Tibial nerve (tissue), 4 donors: ENCODE data around the gene TBL3. TPM values are rescaled to one million over a fixed set of nuclear protein-coding genes. Genes with fewer than 3 reads are reported as not detected.
A peak's percentile ranks its signal among the peaks of the same experiment; 100 is the strongest.
"Not testable (repeated sequence)": the region's sequence is repeated elsewhere in the genome, so short reads cannot be mapped to it uniquely, and the experiment has no call there.

Experiments
- DNase-seq, 2 donors: peaks; one replicate each; pipeline ENCODE4 v3.0.0-alpha.2; 2019; ENCODE audit warnings: low spot score in 2 of 2
- H3K27ac ChIP-seq, 4 donors: fragments of 200-600 bp; sonication (generic) in 3 of 4; one replicate each; pipeline ENCODE4 v1.5.1; 2017 to 2019; ENCODE audit warnings: mild to moderate bottlenecking in 1 of 4
- H3K27me3 ChIP-seq, 2 donors: fragments of 200-600 bp; sonication (generic) in 1 of 2; one replicate each; pipeline versions ENCODE4 v1.5.1 to v1.6.0; 2017 to 2019
- H3K36me3 ChIP-seq, 3 donors: fragments of 200-600 bp; sonication (generic); one replicate each; pipeline ENCODE4 v1.5.1; 2018 to 2019
- H3K4me1 ChIP-seq, 4 donors: fragments of 200-600 bp; sonication (generic) in 3 of 4; one replicate each; pipeline ENCODE4 v1.5.1; 2017 to 2019
- H3K4me3 ChIP-seq, 4 donors: fragments of 200-600 bp; sonication (generic) in 3 of 4; one replicate each; pipeline ENCODE4 v1.5.1; 2017 to 2019; ENCODE audit warnings: mild to moderate bottlenecking in 1 of 4, moderate library complexity in 1 of 4
- H3K9me3 ChIP-seq, 4 donors: fragments of 200-600 bp; sonication (generic) in 3 of 4; one replicate each; pipeline ENCODE4 v1.5.1; 2017 to 2019
- EP300 ChIP-seq, 2 donors: sonication (generic); formaldehyde crosslinking; IDR thresholded peaks; one replicate each; pipeline ENCODE4 v1.6.1; 2017; ENCODE audit warnings: antibody characterized with exemption in 2 of 2, mild to moderate bottlenecking in 1 of 2
- POLR2A ChIP-seq, 2 donors: fragments of 450-650 bp; IDR thresholded peaks; one replicate each; pipeline ENCODE4 v1.6.1; 2017; ENCODE audit warnings: antibody characterized with exemption in 2 of 2, mild to moderate bottlenecking in 2 of 2, moderate library complexity in 2 of 2
- WGBS, 2 donors: methylation state at CpG; one replicate each; pipeline ENCODE4 v1.1.5; 2018; 5-methylcytosine and 5-hydroxymethylcytosine counted together
- total RNA-seq, 4 donors: library from RNA; depleted of rRNA; stranded (reverse); fragments of >200 nt; gene quantifications; one replicate each; pipeline ENCODE4 v1.1.0, GENCODE V29; 2016
- TF ChIP-seq, protein P1 (sequence below), 5 experiments: fragments of 200-600 bp in 3 of 5; fragments of 450-650 bp in 2 of 5; sonication (generic) in 3 of 5; IDR thresholded peaks; one replicate each; pipeline ENCODE4 v1.5.1; 2016 to 2019; ENCODE audit warnings: antibody characterized with exemption in 5 of 5, mild to moderate bottlenecking in 3 of 5, moderate library complexity in 2 of 5

TBL3 gene
- total RNA-seq, 4 donors from 2014 or later, result 37.6 to 70.8 (median 46.2) TPM

DNA sequence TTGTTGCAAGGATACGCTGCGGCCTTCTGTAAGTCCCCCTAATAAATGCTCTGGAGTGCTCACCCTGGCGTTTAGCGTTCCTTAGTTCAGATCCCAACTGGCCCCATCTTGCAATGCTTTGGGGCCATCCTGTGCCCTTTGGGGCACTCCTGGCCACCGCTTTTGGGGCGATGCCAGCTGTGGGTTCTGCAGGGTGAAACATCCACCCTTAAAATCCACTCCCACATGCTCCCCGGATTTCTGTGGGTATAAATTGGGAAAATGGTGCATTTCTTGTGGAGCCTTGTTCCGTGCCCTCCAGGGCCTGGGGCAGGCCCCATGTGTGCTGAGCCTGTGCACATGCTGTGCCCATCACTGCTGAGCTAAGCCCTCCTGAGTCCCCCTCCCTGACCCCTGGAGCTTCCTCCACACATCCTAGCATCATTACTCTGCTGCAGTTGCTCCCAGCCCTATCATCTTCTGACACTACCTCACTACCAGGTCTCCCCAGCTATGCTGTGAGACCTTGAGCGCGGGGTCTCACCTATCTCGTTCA, 34.8 kb upstream of the TBL3 start:
- peaks cover 0 to 47% (median 9%) of the 10 kb centered on the region in 3 donors for H3K36me3 ChIP-seq
- WGBS, 2 donors, result 94 to 96% methylated on average over 11 of the region's 11 CpGs
- no peak for DNase-seq
- no peak overlapping the region for H3K27ac ChIP-seq
- no peak overlapping the region for H3K4me3 ChIP-seq
- TF ChIP-seq, protein P1, sequence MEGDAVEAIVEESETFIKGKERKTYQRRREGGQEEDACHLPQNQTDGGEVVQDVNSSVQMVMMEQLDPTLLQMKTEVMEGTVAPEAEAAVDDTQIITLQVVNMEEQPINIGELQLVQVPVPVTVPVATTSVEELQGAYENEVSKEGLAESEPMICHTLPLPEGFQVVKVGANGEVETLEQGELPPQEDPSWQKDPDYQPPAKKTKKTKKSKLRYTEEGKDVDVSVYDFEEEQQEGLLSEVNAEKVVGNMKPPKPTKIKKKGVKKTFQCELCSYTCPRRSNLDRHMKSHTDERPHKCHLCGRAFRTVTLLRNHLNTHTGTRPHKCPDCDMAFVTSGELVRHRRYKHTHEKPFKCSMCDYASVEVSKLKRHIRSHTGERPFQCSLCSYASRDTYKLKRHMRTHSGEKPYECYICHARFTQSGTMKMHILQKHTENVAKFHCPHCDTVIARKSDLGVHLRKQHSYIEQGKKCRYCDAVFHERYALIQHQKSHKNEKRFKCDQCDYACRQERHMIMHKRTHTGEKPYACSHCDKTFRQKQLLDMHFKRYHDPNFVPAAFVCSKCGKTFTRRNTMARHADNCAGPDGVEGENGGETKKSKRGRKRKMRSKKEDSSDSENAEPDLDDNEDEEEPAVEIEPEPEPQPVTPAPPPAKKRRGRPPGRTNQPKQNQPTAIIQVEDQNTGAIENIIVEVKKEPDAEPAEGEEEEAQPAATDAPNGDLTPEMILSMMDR (IDR thresholded peaks at IDR 0.05), result no peak
- no peak for TF ChIP-seq POLR2A (IDR thresholded peaks at IDR 0.05)
- TF ChIP-seq EP300 (IDR thresholded peaks at IDR 0.05), result no peak
- peaks cover 0 to 6% (median 5%) of the 10 kb centered on the region in 4 donors for H3K4me1 ChIP-seq
- H3K27me3 ChIP-seq, result peaks cover 0 to 8% of the 10 kb centered on the region in 2 donors
- H3K9me3 ChIP-seq, result no peaks in the 10 kb centered on the region

DNA sequence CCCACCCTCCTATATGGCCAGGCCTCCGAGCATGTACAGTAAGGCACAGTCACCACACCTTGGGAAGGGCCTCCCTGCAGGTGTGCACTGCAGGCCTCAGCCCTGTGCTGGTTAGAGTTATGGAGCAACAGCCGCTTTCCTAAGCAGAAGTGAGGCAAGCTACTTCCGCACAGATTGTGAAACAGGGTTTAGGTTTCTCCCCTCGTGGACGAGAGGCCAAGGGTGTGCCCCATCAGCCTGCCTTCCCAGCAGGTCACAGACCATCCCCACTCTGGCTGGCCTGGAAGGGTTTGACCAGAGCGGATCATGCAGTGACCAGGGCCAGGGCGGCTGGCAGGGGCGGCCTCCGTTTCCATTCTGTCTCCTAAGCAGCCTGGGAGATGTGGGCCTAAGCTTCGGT, 33.5 kb upstream of the TBL3 start:
- no peaks in the 10 kb centered on the region for H3K9me3 ChIP-seq
- peaks cover 0 to 12% (median 10%) of the 10 kb centered on the region in 4 donors for H3K4me1 ChIP-seq
- TF ChIP-seq EP300 (IDR thresholded peaks at IDR 0.05), result peak in 1 of 2 donors; percentile 39
- TF ChIP-seq, protein P1 (IDR thresholded peaks at IDR 0.05), result no peak
- no peak overlapping the region for H3K4me3 ChIP-seq
- H3K36me3 ChIP-seq, result peaks cover 0 to 47% (median 9%) of the 10 kb centered on the region in 3 donors
- no peaks in the 10 kb centered on the region for H3K27me3 ChIP-seq
- no peak for DNase-seq
- H3K27ac ChIP-seq, result no peak overlapping the region
- 84 to 88% methylated on average over 10 of the region's 10 CpGs for WGBS, 2 donors

DNA sequence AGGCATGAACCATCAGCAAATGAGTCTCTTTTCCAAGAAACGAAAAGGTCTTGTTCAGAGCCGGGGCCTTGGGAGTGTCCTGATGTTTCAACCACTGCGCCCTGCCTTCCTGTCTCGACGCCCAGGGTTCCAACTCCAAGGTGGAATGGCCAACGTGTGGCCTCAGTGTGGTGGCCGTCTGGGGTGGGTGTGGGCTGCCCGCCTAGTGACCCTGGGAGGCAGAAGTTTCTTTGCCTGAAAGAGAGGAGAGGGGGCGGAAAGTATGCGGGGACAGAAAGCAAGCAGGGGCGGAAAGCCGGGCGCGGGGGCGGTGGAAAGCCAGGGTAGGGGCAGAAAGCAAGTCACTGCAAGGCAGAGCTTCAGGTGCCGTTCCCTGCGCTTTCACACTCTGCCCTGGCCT, 32.9 kb upstream of the TBL3 start:
- DNase-seq, result no peak
- Histone ChIP-seq H3K9me3 (no peaks in the 10 kb centered on the region), H3K36me3 (peaks cover 0 to 47% (median 9%) of the 10 kb centered on the region in 3 donors), H3K27me3 (no peaks in the 10 kb centered on the region), H3K27ac (no peak overlapping the region), H3K4me3 (no peak overlapping the region), H3K4me1 (peaks cover 0 to 17% (median 10%) of the 10 kb centered on the region in 4 donors)
- 87 to 90% methylated on average over 16 to 17 of the region's 17 CpGs for WGBS, 2 donors
- no peak for TF ChIP-seq POLR2A (IDR thresholded peaks at IDR 0.05)
- TF ChIP-seq, protein P1 (IDR thresholded peaks at IDR 0.05), result no peak
- TF ChIP-seq EP300 (IDR thresholded peaks at IDR 0.05), result no peak

DNA sequence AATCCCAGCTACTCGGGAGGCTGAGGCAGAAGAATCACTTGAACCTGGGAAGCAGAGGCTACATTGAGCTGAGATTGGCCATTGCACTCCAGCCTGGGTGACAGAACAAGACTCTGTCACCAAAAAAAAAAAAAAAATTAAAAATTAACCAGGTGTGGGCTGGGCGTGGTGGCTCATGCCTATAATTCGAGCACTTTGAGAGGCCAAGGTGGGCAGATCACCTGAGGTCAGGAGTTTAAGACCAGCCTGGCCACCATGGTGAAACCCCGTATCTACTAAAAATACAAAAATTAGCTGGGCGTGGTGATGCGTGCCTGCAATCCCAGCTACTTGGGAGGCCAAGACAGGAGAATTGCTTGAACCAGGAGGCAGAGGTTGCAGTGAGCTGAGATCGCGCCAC, 32.0 kb upstream of the TBL3 start:
- 96 to 98% methylated on average over 8 of the region's 8 CpGs for WGBS, 2 donors
- not testable (repeated sequence) for H3K27me3 ChIP-seq, H3K9me3 ChIP-seq, H3K27ac ChIP-seq, H3K4me3 ChIP-seq, DNase-seq
- H3K4me1 ChIP-seq, result peaks cover 0 to 20% (median 10%) of the 10 kb centered on the region in 4 donors
- peaks cover 0 to 47% (median 9%) of the 10 kb centered on the region in 3 donors for H3K36me3 ChIP-seq

- no peak for TF ChIP-seq EP300 (IDR thresholded peaks at IDR 0.05)
- TF ChIP-seq, protein P1 (IDR thresholded peaks at IDR 0.05), result no peak
- no peak for TF ChIP-seq POLR2A (IDR thresholded peaks at IDR 0.05)
- peaks cover 0 to 47% (median 9%) of the 10 kb centered on the region in 3 donors for H3K36me3 ChIP-seq
- peak overlapping the region in 1 of 4 donors; percentile 12 for H3K27ac ChIP-seq
- H3K9me3 ChIP-seq, result no peaks in the 10 kb centered on the region
- 89 to 90% methylated on average over 12 to 23 of the region's 23 CpGs for WGBS, 2 donors
- no peaks in the 10 kb centered on the region for H3K27me3 ChIP-seq
- H3K4me1 ChIP-seq, result peaks cover 0 to 20% (median 10%) of the 10 kb centered on the region in 4 donors
- H3K4me3 ChIP-seq, result no peak overlapping the region
- no peak for DNase-seq
Observed at GRCh38 chr16:1940273-1941161, 31.3 kb upstream of the TBL3 start.
